Spleen (tissue), 11 donors: ENCODE results near the gene B4GALNT4. TPM values are rescaled to one million over a fixed set of nuclear protein-coding genes. Genes with fewer than 3 reads are reported as not detected.

Source experiments
- DNase-seq: peaks from one replicate; pipeline ENCODE4 v3.0.0-alpha.2; 2020
- H3K27ac ChIP-seq, 8 donors: fragments of 200-600 bp; sonication (generic) in 7 of 8; 1 replicate in 4 of 8; 2 replicates in 4 of 8; pipeline versions ENCODE4 v1.5.0 to v1.8.0; 2016 to 2021; ENCODE audit warnings: inconsistent platforms in 4 of 8, mild to moderate bottlenecking in 4 of 8, moderate library complexity in 1 of 8
- H3K27me3 ChIP-seq, 7 donors: fragments of 200-600 bp; sonication (generic) in 6 of 7; replicated peaks in 1 of 7; 1 replicate in 4 of 7; 2 replicates in 3 of 7; pipeline versions ENCODE4 v1.5.0 to v1.8.0; 2016 to 2021; ENCODE audit warnings: inconsistent platforms in 3 of 7, mild to moderate bottlenecking in 1 of 7
- H3K36me3 ChIP-seq, 6 donors: fragments of 200-600 bp; sonication (generic) in 5 of 6; 1 replicate in 4 of 6; 2 replicates in 2 of 6; pipeline versions ENCODE4 v1.5.0 to v1.8.0; 2016 to 2021; ENCODE audit warnings: inconsistent platforms in 2 of 6
- H3K4me1 ChIP-seq, 6 donors: fragments of 200-600 bp; sonication (generic) in 5 of 6; 1 replicate in 3 of 6; 2 replicates in 3 of 6; pipeline versions ENCODE4 v1.5.0 to v1.8.0; 2016 to 2021; ENCODE audit warnings: inconsistent platforms in 3 of 6
- H3K4me3 ChIP-seq, 8 donors: fragments of 200-600 bp; sonication (generic) in 7 of 8; 1 replicate in 4 of 8; 2 replicates in 4 of 8; pipeline versions ENCODE4 v1.5.0 to v1.8.0; 2016 to 2021; ENCODE audit warnings: inconsistent platforms in 4 of 8, mild to moderate bottlenecking in 4 of 8, moderate library complexity in 2 of 8
- H3K9me3 ChIP-seq, 8 donors: fragments of 200-600 bp; sonication (generic) in 7 of 8; 1 replicate in 4 of 8; 2 replicates in 4 of 8; pipeline versions ENCODE4 v1.5.0 to v1.8.0; 2016 to 2021; ENCODE audit warnings: inconsistent platforms in 4 of 8
- POLR2A ChIP-seq, 3 donors: fragments of 450-650 bp; IDR thresholded peaks; one replicate each; pipeline ENCODE4 v1.5.1; 2017; ENCODE audit warnings: antibody characterized with exemption in 3 of 3, mild to moderate bottlenecking in 1 of 3
- POLR2AphosphoS5 ChIP-seq, 3 donors: sonication (generic); formaldehyde crosslinking; IDR thresholded peaks; one replicate each; pipeline ENCODE4 v1.5.1; 2017; ENCODE audit warnings: antibody characterized with exemption in 3 of 3
- WGBS, 5 donors: extraction: QIAGEN DNeasy Blood & Tissue Kit in 3 of 5; methylation state at CpG; one replicate each; pipeline versions ENCODE4 v1.1.5 to v1.1.7; 2013 to 2018; 5-methylcytosine and 5-hydroxymethylcytosine counted together
- intact Hi-C: fragments of 100-400 bp; cut with DNase I; formaldehyde crosslinking; loops from one replicate; pipeline ENCODE4 v1.15.0; 2023; ENCODE audit warnings: low total_unique reads
- polyA plus RNA-seq, 3 donors: library from polyadenylated mRNA; stranded (reverse); fragments of 200-250 nt; gene quantifications; one replicate each; pipeline ENCODE4 v1.2.1, GENCODE V29; 2013
- total RNA-seq, 7 donors: library from RNA; depleted of rRNA in 3 of 7; stranded (reverse); fragments of >200 nt in 3 of 7; fragmentation: NEBNext Ultra II Directional in 4 of 7; extraction: Animal tissue kit (Norgen Biotek cat#: 25700) in 4 of 7; gene quantifications; one replicate each; pipeline versions ENCODE4 v1.1.0 to v1.2.1, GENCODE V29; 2016 to 2021
- TF ChIP-seq, protein P1 (sequence below), 11 experiments: fragments of 200-600 bp in 7 of 11; fragments of 450-650 bp in 4 of 11; sonication (generic) in 4 of 11; IDR thresholded peaks in 8 of 11; conservative IDR thresholded peaks in 3 of 11; 1 replicate in 7 of 11; 2 replicates in 4 of 11; pipeline versions ENCODE4 v1.4.0 to v1.8.0; 2016 to 2021; ENCODE audit warnings: antibody characterized with exemption in 11 of 11, inconsistent platforms in 4 of 11, mild to moderate bottlenecking in 1 of 11
- donor health status: healthy with polysubstance abuse.
- donor health status: DM: no; HTN: no; CAD: no; lungs with moderate emphysema.
- donor health status: DM: no; HTN: no; CAD: no.
- donor health status: Bipolar disorder and iron deficiency.
- donor health status: healthy.
- donor health status: DM: no; HTN: no; CAD: no.
- donor health status: DM: yes; HTN: yes; CAD: no.

Gene B4GALNT4
- total and polyA plus RNA-seq, 10 donors, result 0.17 to 5.2 (median 0.91) TPM; not detected in 2

DNA sequence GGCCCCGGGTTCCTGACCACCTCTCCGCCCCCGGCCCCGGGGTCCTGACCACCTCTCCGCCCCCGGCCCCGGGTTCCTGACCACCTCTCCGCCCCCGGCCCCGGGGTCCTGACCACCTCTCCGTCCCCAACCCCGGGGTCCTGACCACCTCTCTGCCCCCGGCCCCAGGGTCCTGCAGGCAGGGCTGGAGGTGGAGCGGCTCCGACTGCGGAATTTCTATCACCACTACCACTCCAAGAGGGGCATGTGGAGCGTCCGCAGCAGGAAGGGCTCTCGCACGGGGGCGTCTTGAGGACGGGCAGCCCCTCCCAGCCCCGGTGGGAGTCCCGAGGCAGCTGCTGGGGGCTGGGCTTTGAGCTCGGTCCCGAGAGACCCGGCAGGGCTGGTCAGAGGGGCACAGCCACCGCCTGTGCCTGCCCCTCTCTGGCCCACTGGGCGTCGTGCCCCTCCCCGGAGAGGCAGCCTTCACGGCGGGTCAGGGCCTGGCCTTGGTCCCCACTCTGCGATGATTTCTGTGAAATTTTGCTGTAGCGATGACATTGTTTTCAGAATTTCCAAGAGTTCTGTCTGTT is 12.3 kb downstream of the B4GALNT4 start:
- intact Hi-C loops, result no loop called here
- H3K4me3 ChIP-seq, result no peak overlapping the region
- TF ChIP-seq POLR2A (IDR thresholded peaks at IDR 0.05) (no peak), POLR2AphosphoS5 (IDR thresholded peaks at IDR 0.05) (no peak)
- TF ChIP-seq, protein P1, sequence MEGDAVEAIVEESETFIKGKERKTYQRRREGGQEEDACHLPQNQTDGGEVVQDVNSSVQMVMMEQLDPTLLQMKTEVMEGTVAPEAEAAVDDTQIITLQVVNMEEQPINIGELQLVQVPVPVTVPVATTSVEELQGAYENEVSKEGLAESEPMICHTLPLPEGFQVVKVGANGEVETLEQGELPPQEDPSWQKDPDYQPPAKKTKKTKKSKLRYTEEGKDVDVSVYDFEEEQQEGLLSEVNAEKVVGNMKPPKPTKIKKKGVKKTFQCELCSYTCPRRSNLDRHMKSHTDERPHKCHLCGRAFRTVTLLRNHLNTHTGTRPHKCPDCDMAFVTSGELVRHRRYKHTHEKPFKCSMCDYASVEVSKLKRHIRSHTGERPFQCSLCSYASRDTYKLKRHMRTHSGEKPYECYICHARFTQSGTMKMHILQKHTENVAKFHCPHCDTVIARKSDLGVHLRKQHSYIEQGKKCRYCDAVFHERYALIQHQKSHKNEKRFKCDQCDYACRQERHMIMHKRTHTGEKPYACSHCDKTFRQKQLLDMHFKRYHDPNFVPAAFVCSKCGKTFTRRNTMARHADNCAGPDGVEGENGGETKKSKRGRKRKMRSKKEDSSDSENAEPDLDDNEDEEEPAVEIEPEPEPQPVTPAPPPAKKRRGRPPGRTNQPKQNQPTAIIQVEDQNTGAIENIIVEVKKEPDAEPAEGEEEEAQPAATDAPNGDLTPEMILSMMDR (IDR thresholded peaks at IDR 0.05 in 8 of 11, conservative IDR thresholded peaks at IDR 0.05 in 3 of 11), result no peak
- H3K9me3 ChIP-seq, result peaks cover 0 to 11% (median 10%) of the 10 kb centered on the region in 8 donors
- no peak for DNase-seq
- WGBS, 5 donors, result 54 to 72% (median 66%) methylated on average over 28 to 31 of the region's 35 CpGs
- no peaks in the 10 kb centered on the region for H3K36me3 ChIP-seq
- H3K27ac ChIP-seq, result no peak overlapping the region
- no peaks in the 10 kb centered on the region for H3K4me1 ChIP-seq
- H3K27me3 ChIP-seq, result peaks cover 0 to 43% (median 11%) of the 10 kb centered on the region in 7 donors

DNA sequence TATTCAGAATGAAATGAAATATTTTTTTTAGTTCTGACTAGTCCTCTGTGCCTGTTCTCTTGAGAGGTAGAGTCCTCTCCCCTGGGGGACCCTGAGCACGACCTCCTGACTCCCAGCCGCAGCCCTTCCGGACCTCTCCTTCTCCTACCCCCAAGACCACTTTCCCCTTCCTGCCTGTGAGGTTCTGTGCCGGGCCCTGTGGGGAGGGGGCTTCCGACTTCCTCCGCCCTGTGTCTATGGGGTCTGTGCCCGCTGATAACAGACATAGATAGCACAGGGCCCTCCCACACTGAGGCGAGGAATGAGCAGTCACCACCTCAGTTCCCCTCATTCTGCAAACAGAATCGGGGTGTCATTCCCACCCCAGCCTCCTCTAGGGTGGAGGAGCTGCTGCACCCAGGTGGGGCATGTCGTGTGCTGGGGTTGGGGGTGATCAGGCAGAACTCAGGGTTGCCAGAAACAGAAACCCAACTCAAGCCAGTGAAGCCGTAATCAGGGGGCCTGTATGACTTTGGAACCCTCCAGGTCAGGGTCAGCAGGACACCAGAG is 12.9 kb downstream of the B4GALNT4 start:
- intact Hi-C loops, result no loop called here

DNA sequence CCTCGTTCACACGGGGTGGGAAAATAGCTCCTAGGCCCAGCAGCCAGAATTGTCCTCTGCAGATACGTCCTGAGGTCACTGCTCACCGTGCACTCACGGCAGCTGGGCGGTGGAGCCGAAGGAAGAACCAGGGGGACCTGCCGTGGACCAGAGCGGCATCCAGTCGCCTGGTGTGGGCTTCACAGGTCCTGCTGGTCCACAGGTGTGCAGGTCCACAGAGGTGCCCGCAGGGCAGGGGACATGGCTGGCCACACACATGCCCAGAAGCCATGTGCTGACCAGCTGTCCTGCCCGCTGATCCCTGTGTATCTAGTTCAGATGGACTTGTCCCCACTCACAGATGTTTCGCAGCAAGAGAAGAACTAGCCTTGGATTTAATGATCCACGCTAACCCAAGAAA is 14.1 kb downstream of the B4GALNT4 start:
- peaks cover 0 to 24% (median 21%) of the 10 kb centered on the region in 8 donors for H3K9me3 ChIP-seq
- TF ChIP-seq, protein P1 (IDR thresholded peaks at IDR 0.05 in 8 of 11, conservative IDR thresholded peaks at IDR 0.05 in 3 of 11), result no peak
- TF ChIP-seq POLR2AphosphoS5 (IDR thresholded peaks at IDR 0.05) (no peak), POLR2A (IDR thresholded peaks at IDR 0.05) (no peak)
- H3K27ac ChIP-seq, result no peak overlapping the region
- intact Hi-C loops, result no loop called here
- H3K4me1 ChIP-seq, result no peaks in the 10 kb centered on the region
- H3K4me3 ChIP-seq, result no peak overlapping the region
- no peaks in the 10 kb centered on the region for H3K36me3 ChIP-seq
- WGBS, 5 donors, result 90 to 93% (median 91%) methylated on average over 14 of the region's 14 CpGs
- DNase-seq, result no peak
- H3K27me3 ChIP-seq, result peaks cover 0 to 38% (median 11%) of the 10 kb centered on the region in 7 donors

More for the DNA sequence above, 12.9 kb downstream of the B4GALNT4 start:
- 31 to 41% (median 34%) methylated on average over 10 to 11 of the region's 11 CpGs for WGBS, 5 donors
- TF ChIP-seq, protein P1 (IDR thresholded peaks at IDR 0.05 in 8 of 11, conservative IDR thresholded peaks at IDR 0.05 in 3 of 11), result no peak
- TF ChIP-seq POLR2A (IDR thresholded peaks at IDR 0.05) (no peak), POLR2AphosphoS5 (IDR thresholded peaks at IDR 0.05) (no peak)
- Histone ChIP-seq H3K36me3 (no peaks in the 10 kb centered on the region), H3K27me3 (peaks cover 0 to 43% (median 11%) of the 10 kb centered on the region in 7 donors), H3K27ac (no peak overlapping the region), H3K4me3 (no peak overlapping the region), H3K9me3 (peaks cover 0 to 17% (median 16%) of the 10 kb centered on the region in 8 donors), H3K4me1 (no peaks in the 10 kb centered on the region)
- no peak for DNase-seq

DNA sequence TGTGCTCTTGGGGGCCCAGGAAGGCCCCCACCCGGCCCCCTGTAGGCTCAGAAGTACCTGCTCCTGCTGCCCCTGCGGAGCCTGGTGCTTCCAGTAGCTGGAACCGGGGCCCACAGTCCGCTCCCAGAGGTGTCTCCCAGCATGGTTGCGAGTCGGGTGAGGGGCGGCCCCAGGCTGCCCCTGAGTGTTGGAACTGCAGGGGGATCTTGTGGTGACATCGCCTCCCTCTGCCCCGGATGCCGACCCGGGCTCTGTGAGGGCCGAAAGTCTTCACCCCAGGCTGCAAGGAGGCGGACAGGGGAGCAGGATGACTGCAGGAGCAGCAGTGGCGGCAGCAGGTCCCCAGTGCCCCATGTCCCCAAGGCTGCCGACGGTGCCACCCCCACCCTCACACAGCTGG is 15.2 kb downstream of the B4GALNT4 start:
- Histone ChIP-seq H3K9me3 (peaks cover 0 to 24% (median 21%) of the 10 kb centered on the region in 8 donors), H3K4me1 (no peaks in the 10 kb centered on the region), H3K27ac (no peak overlapping the region), H3K36me3 (no peaks in the 10 kb centered on the region), H3K4me3 (no peak overlapping the region), H3K27me3 (peaks cover 0 to 27% (median 11%) of the 10 kb centered on the region in 7 donors)
- TF ChIP-seq, protein P1 (IDR thresholded peaks at IDR 0.05 in 8 of 11, conservative IDR thresholded peaks at IDR 0.05 in 3 of 11), result no peak
- TF ChIP-seq POLR2AphosphoS5 (IDR thresholded peaks at IDR 0.05) (no peak), POLR2A (IDR thresholded peaks at IDR 0.05) (no peak)
- intact Hi-C loops, result no loop called here
- DNase-seq, result no peak
- 89 to 97% (median 91%) methylated on average over 10 to 16 of the region's 16 CpGs; no CpG with 5 or more reads in 1 of the 5 donors for WGBS, 5 donors
